Mesenchymal stem cell (in vitro differentiated cells and primary cell): ENCODE data around the gene TTC9.
A peak's percentile ranks its signal among the peaks of the same experiment; 100 is the strongest.

Experiments
- DNase-seq: peaks from one replicate; pipeline ENCODE4 v3.0.0-alpha.2; 2013
- H2AFZ ChIP-seq: one replicate; pipeline ENCODE4 v1.6.1; 2013; ENCODE audit warnings: low read depth, mild to moderate bottlenecking, control low read depth, inconsistent platforms, low read length, moderate library complexity
- H2AK5ac ChIP-seq: 2 replicates; pipeline ENCODE4 v1.6.1; 2013; ENCODE audit warnings: low read length, moderate library complexity, mild to moderate bottlenecking, inconsistent platforms; ENCODE audit not compliant: severe bottlenecking
- H2BK120ac ChIP-seq: one replicate; pipeline ENCODE4 v1.6.1; 2013; ENCODE audit warnings: low read depth, mild to moderate bottlenecking, inconsistent platforms, low read length, moderate library complexity
- H2BK12ac ChIP-seq, 2 experiments: one replicate each; pipeline ENCODE4 v1.6.1; 2013; ENCODE audit warnings: inconsistent platforms in 2 of 2, low read length in 2 of 2, mild to moderate bottlenecking in 2 of 2, moderate library complexity in 2 of 2, control low read depth in 1 of 2
- H2BK15ac ChIP-seq: one replicate; pipeline ENCODE4 v1.6.1; 2013; ENCODE audit warnings: mild to moderate bottlenecking, low read depth, inconsistent platforms; ENCODE audit not compliant: poor library complexity, severe bottlenecking
- H2BK5ac ChIP-seq: 2 replicates; pipeline ENCODE4 v1.6.1; 2013; ENCODE audit warnings: low read depth, mild to moderate bottlenecking, low read length, control low read depth, inconsistent platforms; ENCODE audit not compliant: poor library complexity, severe bottlenecking
- H3K14ac ChIP-seq, 2 experiments: one replicate each; pipeline ENCODE4 v1.6.1; 2013; ENCODE audit warnings: inconsistent platforms in 2 of 2, low read length in 2 of 2, control low read depth in 1 of 2, mild to moderate bottlenecking in 1 of 2, moderate library complexity in 1 of 2
- H3K18ac ChIP-seq, 2 experiments: one replicate each; pipeline ENCODE4 v1.6.1; 2013; ENCODE audit warnings: inconsistent platforms in 2 of 2, low read length in 2 of 2, control low read depth in 1 of 2, low read depth in 1 of 2, mild to moderate bottlenecking in 1 of 2
- H3K23ac ChIP-seq, 2 experiments: one replicate each; pipeline ENCODE4 v1.6.1; 2013; ENCODE audit warnings: inconsistent platforms in 2 of 2, low read length in 2 of 2, mild to moderate bottlenecking in 2 of 2, moderate library complexity in 2 of 2, control low read depth in 1 of 2
- H3K27ac ChIP-seq: 2 replicates; pipeline ENCODE4 v1.5.1; 2013; ENCODE audit warnings: mild to moderate bottlenecking, moderate library complexity, low read length, control low read depth, inconsistent platforms; ENCODE audit not compliant: poor library complexity, severe bottlenecking
- H3K27me3 ChIP-seq, 2 experiments: 2 replicates each; pipeline versions ENCODE4 v1.6.1 to v1.7.0; 2013; ENCODE audit warnings: low read length in 2 of 2, mild to moderate bottlenecking in 2 of 2, moderate library complexity in 2 of 2, control low read depth in 1 of 2, inconsistent platforms in 1 of 2; ENCODE audit not compliant: control insufficient read depth in 1 of 2, insufficient read depth in 1 of 2
- H3K36me3 ChIP-seq, 2 experiments: 2 replicates each; pipeline versions ENCODE4 v1.6.1 to v1.7.0; 2013; ENCODE audit warnings: low read length in 2 of 2, control low read depth in 1 of 2, inconsistent platforms in 1 of 2, low read depth in 1 of 2, mild to moderate bottlenecking in 1 of 2; ENCODE audit not compliant: insufficient read depth in 2 of 2, control insufficient read depth in 1 of 2
- H3K4ac ChIP-seq, 2 experiments: one replicate each; pipeline ENCODE4 v1.6.1; 2013; ENCODE audit warnings: inconsistent platforms in 2 of 2, low read length in 2 of 2, mild to moderate bottlenecking in 2 of 2, moderate library complexity in 2 of 2, control low read depth in 1 of 2, low read depth in 1 of 2
- H3K4me1 ChIP-seq: 2 replicates; pipeline ENCODE4 v1.6.1; 2013; ENCODE audit warnings: low read depth, low read length, control low read depth; ENCODE audit not compliant: control insufficient read depth, insufficient read depth
- H3K4me2 ChIP-seq: 2 replicates; pipeline ENCODE4 v1.6.1; 2013; ENCODE audit warnings: low read length, mild to moderate bottlenecking, inconsistent platforms; ENCODE audit not compliant: poor library complexity, severe bottlenecking
- H3K4me3 ChIP-seq, 2 experiments: 2 replicates each; pipeline versions ENCODE4 v1.5.1 to v1.7.0; 2013; ENCODE audit warnings: low read length in 2 of 2, mild to moderate bottlenecking in 2 of 2, control low read depth in 1 of 2, low read depth in 1 of 2; ENCODE audit not compliant: insufficient read depth in 1 of 2
- H3K79me1 ChIP-seq: replicated peaks from 2 replicates; pipeline ENCODE4 v1.6.1; 2013; ENCODE audit warnings: mild to moderate bottlenecking, control low read depth, low read length, inconsistent platforms; ENCODE audit not compliant: poor library complexity, severe bottlenecking
- H3K9ac ChIP-seq: 2 replicates; pipeline ENCODE4 v1.7.0; 2013; ENCODE audit warnings: mild to moderate bottlenecking, low read length, moderate library complexity
- H3K9me3 ChIP-seq: 2 replicates; pipeline ENCODE4 v1.7.0; 2013; ENCODE audit warnings: mild to moderate bottlenecking, low read length; ENCODE audit not compliant: control insufficient read depth
- H4K8ac ChIP-seq: one replicate; pipeline ENCODE4 v1.6.1; 2013; ENCODE audit warnings: inconsistent platforms, mild to moderate bottlenecking, low read length, moderate library complexity
- H4K91ac ChIP-seq: one replicate; pipeline ENCODE4 v1.6.1; 2013; ENCODE audit warnings: mild to moderate bottlenecking, low read length, inconsistent platforms
- WGBS: methylation state at CpG from one replicate; pipeline ENCODE4 v1.1.7; 2013; ENCODE audit warnings: mixed read lengths; 5-methylcytosine and 5-hydroxymethylcytosine counted together

The TTC9 gene

DNA sequence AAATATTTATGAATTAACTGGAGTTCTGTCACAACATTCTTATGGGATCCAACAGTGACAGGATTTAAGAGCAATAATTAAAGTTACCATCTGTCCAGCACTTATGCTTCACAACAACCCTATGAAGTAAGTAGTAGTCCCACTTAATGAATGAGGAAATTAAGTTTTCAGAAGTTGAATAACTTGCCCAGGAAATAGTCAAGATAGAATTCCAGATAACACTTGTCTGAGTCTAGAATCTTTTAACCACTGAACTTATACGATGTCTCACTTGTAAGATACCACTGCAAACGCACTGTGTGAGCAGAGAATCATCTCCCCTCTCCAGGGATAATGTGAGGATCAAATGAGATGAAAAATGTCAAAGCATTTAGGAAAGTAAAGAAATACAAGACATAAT is 3.3 kb upstream of the TTC9 start:
- no peak overlapping the region for H2BK5ac ChIP-seq
- no peak for DNase-seq
- no peak overlapping the region for H2BK12ac ChIP-seq
- H3K79me1 ChIP-seq, result no peaks in the 10 kb centered on the region
- H4K91ac ChIP-seq, result no peak overlapping the region
- H3K14ac ChIP-seq, result no peak overlapping the region
- peaks cover 25 to 61% of the 10 kb centered on the region in 2 experiments for H3K27me3 ChIP-seq
- WGBS, result no CpG with 5 or more reads among the region's 2 CpGs
- no peak overlapping the region for H3K23ac ChIP-seq
- H2AFZ ChIP-seq, result no peak overlapping the region
- H3K18ac ChIP-seq, result no peak overlapping the region
- no peak overlapping the region for H3K9ac ChIP-seq
- no peak overlapping the region for H3K4me2 ChIP-seq
- H2BK120ac ChIP-seq, result no peak overlapping the region
- H3K4ac ChIP-seq, result no peak overlapping the region
- H3K4me3 ChIP-seq, result no peak overlapping the region
- H3K27ac ChIP-seq, result no peak overlapping the region
- no peak overlapping the region for H2AK5ac ChIP-seq
- H3K36me3 ChIP-seq, result no peaks in the 10 kb centered on the region
- no peak overlapping the region for H4K8ac ChIP-seq
- H3K9me3 ChIP-seq, result peaks cover 6% of the 10 kb centered on the region
- H3K4me1 ChIP-seq, result peaks cover 13% of the 10 kb centered on the region
- no peak overlapping the region for H2BK15ac ChIP-seq

DNA sequence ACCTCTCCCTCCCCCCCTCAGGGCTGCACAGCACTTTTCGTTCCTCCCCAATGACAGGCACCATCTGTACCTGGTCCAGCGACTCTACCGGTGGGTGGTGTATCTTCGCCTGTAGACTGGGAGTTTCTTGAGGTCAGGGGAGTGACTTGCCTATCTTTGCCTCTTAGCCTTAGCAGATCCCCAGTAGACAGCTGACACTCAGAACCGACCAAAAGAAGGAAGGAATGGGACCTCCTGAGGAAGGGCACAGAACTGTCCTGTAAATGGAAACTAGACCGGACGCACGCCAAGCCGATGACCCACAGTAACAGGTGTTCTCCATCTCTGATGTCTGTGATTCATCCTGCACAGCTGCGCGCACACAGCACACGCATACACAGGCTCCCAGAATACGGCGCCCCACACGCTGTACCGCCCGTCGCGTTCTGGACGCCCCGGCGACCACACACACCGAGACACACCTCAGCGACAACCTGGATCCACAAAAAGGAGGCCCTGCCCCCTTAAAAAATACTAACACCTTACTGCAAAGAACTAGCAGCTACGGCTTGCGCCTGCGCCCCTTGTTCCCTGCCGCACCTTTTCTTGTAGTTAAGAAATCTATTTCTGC is 673 bp upstream of the TTC9 start:
- H4K91ac ChIP-seq, result no peak overlapping the region
- H2BK5ac ChIP-seq, result no peak overlapping the region
- H3K9me3 ChIP-seq, result peaks cover 1% of the 10 kb centered on the region
- under 1% methylated on average over 24 of the region's 28 CpGs for WGBS
- H3K18ac ChIP-seq, result no peak overlapping the region
- no peaks in the 10 kb centered on the region for H3K36me3 ChIP-seq
- peaks cover 7% of the 10 kb centered on the region for H3K79me1 ChIP-seq
- H3K27me3 ChIP-seq, result peaks cover 24 to 74% of the 10 kb centered on the region in 2 experiments
- no peak overlapping the region for H2BK15ac ChIP-seq
- no peak overlapping the region for H3K14ac ChIP-seq
- no peak overlapping the region for H3K4ac ChIP-seq
- H2BK120ac ChIP-seq, result no peak overlapping the region
- no peak overlapping the region for H2AFZ ChIP-seq
- H3K23ac ChIP-seq, result peak overlapping the region in 1 of 2 experiments; percentile 14
- H3K4me3 ChIP-seq, result peak overlapping the region; percentile 68 to 73
- no peak overlapping the region for H3K27ac ChIP-seq
- DNase-seq, result peak; percentile 81
- peaks cover 13% of the 10 kb centered on the region for H3K4me1 ChIP-seq
- peak overlapping the region; percentile 95 for H3K4me2 ChIP-seq
- H2AK5ac ChIP-seq, result no peak overlapping the region
- no peak overlapping the region for H2BK12ac ChIP-seq
- no peak overlapping the region for H4K8ac ChIP-seq
- no peak overlapping the region for H3K9ac ChIP-seq

GRCh38 chr14:70642303-70643235 is 853 bp downstream of the TTC9 start:
- Histone ChIP-seq H3K4me2 (peak overlapping the region; percentile 95), H2AFZ (peak overlapping the region; percentile 85), H3K4me1 (peaks cover 13% of the 10 kb centered on the region), H4K91ac (no peak overlapping the region), H3K27me3 (peaks cover 24 to 70% of the 10 kb centered on the region in 2 experiments), H3K4me3 (peak overlapping the region; percentile 68 to 70), H3K14ac (no peak overlapping the region), H2BK120ac (no peak overlapping the region), H4K8ac (no peak overlapping the region), H3K23ac (peak overlapping the region in 1 of 2 experiments; percentile 63), H2BK12ac (no peak overlapping the region), H3K4ac (no peak overlapping the region), H2AK5ac (no peak overlapping the region), H3K9ac (no peak overlapping the region), H3K79me1 (peaks cover 13% of the 10 kb centered on the region), H2BK5ac (no peak overlapping the region), H3K36me3 (no peaks in the 10 kb centered on the region), H3K27ac (no peak overlapping the region), H3K9me3 (no peaks in the 10 kb centered on the region), H2BK15ac (peak overlapping the region; percentile 77), H3K18ac (no peak overlapping the region)
- no peak for DNase-seq
- WGBS, result 2% methylated on average over 46 of the region's 51 CpGs

GRCh38 chr14:70643967-70644366 is 2.3 kb downstream of the TTC9 start:
- no peak overlapping the region for H3K27ac ChIP-seq
- no peak for DNase-seq
- H3K23ac ChIP-seq, result no peak overlapping the region
- no peak overlapping the region for H2BK120ac ChIP-seq
- H3K18ac ChIP-seq, result no peak overlapping the region
- H3K79me1 ChIP-seq, result peaks cover 13% of the 10 kb centered on the region
- peaks cover 13% of the 10 kb centered on the region for H3K4me1 ChIP-seq
- H3K14ac ChIP-seq, result no peak overlapping the region
- peaks cover 24 to 60% of the 10 kb centered on the region in 2 experiments for H3K27me3 ChIP-seq
- no peak overlapping the region for H4K8ac ChIP-seq
- no peak overlapping the region for H3K4me2 ChIP-seq
- WGBS, result 51% methylated on average over 3 of the region's 5 CpGs
- H2BK12ac ChIP-seq, result no peak overlapping the region
- no peak overlapping the region for H3K4ac ChIP-seq
- no peaks in the 10 kb centered on the region for H3K9me3 ChIP-seq
- no peak overlapping the region for H3K9ac ChIP-seq
- no peak overlapping the region for H4K91ac ChIP-seq
- H2AK5ac ChIP-seq, result no peak overlapping the region
- H2BK5ac ChIP-seq, result no peak overlapping the region
- no peak overlapping the region for H3K4me3 ChIP-seq
- H2AFZ ChIP-seq, result no peak overlapping the region
- H2BK15ac ChIP-seq, result no peak overlapping the region
- H3K36me3 ChIP-seq, result no peaks in the 10 kb centered on the region
